OCI-LY7 (cell line): ENCODE measurements around the gene CPSF3.

Experiments used
- CTCF ChIP-seq: fragments of 200-600 bp; sonication (generic); conservative IDR thresholded peaks from 2 replicates; pipeline ENCODE4 v1.5.1; 2014; ENCODE audit warnings: mild to moderate bottlenecking, antibody characterized with exemption, low read length, moderate library complexity, mixed read lengths
- EZH2phosphoT487 ChIP-seq: fragments of 200-600 bp; sonication (generic); IDR thresholded peaks from 2 replicates; pipeline ENCODE4 v1.6.1; 2018; ENCODE audit warnings: low read depth, borderline replicate concordance, mild to moderate bottlenecking, mixed run types, antibody characterized with exemption, low read length, moderate library complexity, mixed read lengths

GRCh38 chr2:9494081-9494480, 70.6 kb downstream of the CPSF3 start:
- TF ChIP-seq EZH2phosphoT487, result no peak
- no peak for TF ChIP-seq CTCF
